ENCODE measurements around the gene ZMYND11. TPM values are rescaled to one million over a fixed set of nuclear protein-coding genes. Genes with fewer than 3 reads are reported as not detected.

Gene ZMYND11
- total and polyA plus RNA-seq, 12 donors: 26.6 to 95.4 (median 78.6) TPM

DNA sequence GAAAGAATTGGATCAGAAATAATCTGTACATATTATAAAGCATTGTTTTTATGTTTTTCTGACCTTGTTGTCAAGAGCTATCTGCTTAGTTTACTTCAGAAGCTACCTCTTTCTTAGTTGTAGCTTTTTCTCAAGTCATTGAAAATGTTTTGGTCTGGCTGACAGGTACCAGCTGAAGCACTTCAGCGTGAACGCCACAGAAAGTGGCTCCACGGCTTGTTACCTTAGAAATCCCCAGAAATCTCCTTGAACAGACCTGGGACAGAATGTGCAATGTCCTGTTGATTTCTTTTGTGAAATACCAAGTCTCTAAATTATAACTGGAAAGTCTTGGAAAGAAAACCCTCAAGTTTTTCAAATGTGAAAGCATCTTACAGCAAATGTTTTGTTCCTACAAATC, 96.8 kb downstream of the ZMYND11 start:
- no peak overlapping the region for H3K4me3 ChIP-seq
- WGBS, 2 donors: 92 to 94% methylated on average over 3 of the region's 3 CpGs
- H3K27ac ChIP-seq: no peak overlapping the region
- peaks cover 0 to 20% (median 4%) of the 10 kb centered on the region in 9 donors for H3K36me3 ChIP-seq
- intact Hi-C loops (cut with DNase I): no loop called here
- no peak for DNase-seq
- no peaks in the 10 kb centered on the region for H3K27me3 ChIP-seq
- no peak for ATAC-seq
- no peaks in the 10 kb centered on the region for H3K9me3 ChIP-seq
- TF ChIP-seq, protein P1, sequence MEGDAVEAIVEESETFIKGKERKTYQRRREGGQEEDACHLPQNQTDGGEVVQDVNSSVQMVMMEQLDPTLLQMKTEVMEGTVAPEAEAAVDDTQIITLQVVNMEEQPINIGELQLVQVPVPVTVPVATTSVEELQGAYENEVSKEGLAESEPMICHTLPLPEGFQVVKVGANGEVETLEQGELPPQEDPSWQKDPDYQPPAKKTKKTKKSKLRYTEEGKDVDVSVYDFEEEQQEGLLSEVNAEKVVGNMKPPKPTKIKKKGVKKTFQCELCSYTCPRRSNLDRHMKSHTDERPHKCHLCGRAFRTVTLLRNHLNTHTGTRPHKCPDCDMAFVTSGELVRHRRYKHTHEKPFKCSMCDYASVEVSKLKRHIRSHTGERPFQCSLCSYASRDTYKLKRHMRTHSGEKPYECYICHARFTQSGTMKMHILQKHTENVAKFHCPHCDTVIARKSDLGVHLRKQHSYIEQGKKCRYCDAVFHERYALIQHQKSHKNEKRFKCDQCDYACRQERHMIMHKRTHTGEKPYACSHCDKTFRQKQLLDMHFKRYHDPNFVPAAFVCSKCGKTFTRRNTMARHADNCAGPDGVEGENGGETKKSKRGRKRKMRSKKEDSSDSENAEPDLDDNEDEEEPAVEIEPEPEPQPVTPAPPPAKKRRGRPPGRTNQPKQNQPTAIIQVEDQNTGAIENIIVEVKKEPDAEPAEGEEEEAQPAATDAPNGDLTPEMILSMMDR (IDR thresholded peaks at IDR 0.05): no peak
- H3K4me1 ChIP-seq: peaks cover 0 to 9% (median 0%) of the 10 kb centered on the region in 9 donors

DNA sequence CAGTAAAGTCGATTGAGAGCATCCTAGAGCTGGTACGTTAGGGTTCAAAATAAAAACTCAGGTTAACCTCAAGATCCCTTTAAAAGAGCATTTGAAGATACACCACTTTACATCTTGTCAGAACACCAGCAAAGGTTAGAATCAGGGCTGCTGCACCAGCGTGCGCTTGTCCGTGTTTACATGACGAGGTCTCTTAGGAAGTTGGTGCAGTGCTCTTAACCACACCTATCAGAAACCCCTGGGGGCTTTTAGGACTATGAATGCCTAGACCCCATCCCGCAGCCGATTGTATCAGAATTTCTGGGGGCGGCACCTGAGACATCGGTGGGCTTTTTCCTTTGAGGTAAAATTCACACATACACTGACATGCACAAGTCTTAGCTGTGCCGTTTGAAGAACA, 97.6 kb downstream of the ZMYND11 start:
- peaks cover 0 to 28% (median 11%) of the 10 kb centered on the region in 9 donors for H3K36me3 ChIP-seq
- ATAC-seq (no peak), DNase-seq (no peak)
- H3K9me3 ChIP-seq: no peaks in the 10 kb centered on the region
- H3K27me3 ChIP-seq: no peaks in the 10 kb centered on the region
- 93 to 94% methylated on average over 11 of the region's 11 CpGs for WGBS, 2 donors
- H3K4me1 ChIP-seq: peaks cover 0 to 9% (median 0%) of the 10 kb centered on the region in 9 donors
- TF ChIP-seq, protein P1 (IDR thresholded peaks at IDR 0.05): no peak
- H3K4me3 ChIP-seq: no peak overlapping the region
- H3K27ac ChIP-seq: no peak overlapping the region
- intact Hi-C loops (cut with DNase I): no loop called here

DNA sequence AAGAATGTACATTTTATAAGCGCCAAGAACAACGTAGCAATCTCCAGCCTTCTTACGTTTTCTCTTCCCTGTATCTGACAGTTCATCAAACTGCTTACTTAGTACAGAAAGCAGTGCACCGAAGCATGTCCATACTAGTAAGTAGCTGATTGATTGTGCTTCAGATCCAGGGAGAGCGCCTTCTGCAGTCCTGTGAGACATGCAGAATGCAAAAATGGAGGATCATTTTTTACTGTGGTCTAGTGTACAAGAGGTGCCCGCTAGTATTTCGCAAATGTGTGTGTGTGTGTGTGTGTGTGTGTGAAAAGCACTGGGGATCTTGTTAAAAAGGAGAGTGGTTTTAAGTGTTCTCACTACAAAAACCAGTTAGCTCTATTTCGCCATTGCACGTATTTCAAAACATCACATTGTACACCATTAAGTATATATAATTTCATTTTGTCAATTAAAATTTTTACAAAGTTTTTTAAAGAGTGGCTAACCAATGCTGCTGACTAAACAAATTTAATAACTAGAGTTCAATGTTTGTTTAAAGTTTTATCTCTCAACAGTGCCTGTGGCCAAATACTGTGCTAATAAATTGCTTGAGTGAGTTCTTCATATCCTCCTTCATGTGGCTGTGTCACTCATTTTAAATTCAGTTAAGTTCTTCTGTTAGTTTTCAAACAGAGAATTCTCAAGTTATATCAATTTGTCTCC, 99.6 kb downstream of the ZMYND11 start:
- no peaks in the 10 kb centered on the region for H3K27me3 ChIP-seq
- WGBS, 2 donors: 94 to 95% methylated on average over 9 of the region's 9 CpGs
- no peak for ATAC-seq
- H3K36me3 ChIP-seq: peaks cover 0 to 45% (median 11%) of the 10 kb centered on the region in 9 donors
- no peaks in the 10 kb centered on the region for H3K9me3 ChIP-seq
- no peak for DNase-seq
- intact Hi-C loops (cut with DNase I): no loop called here
- peaks cover 0 to 9% (median 0%) of the 10 kb centered on the region in 9 donors for H3K4me1 ChIP-seq
- no peak overlapping the region for H3K27ac ChIP-seq
- H3K4me3 ChIP-seq: no peak overlapping the region
- TF ChIP-seq, protein P1 (IDR thresholded peaks at IDR 0.05): no peak

- intact Hi-C loops (cut with DNase I): no loop called here
- WGBS, 2 donors: 55 to 56% methylated on average over 3 of the region's 3 CpGs
- Histone ChIP-seq H3K27me3 (no peaks in the 10 kb centered on the region), H3K4me1 (peaks cover 0 to 10% (median 0%) of the 10 kb centered on the region in 9 donors), H3K36me3 (peaks cover 0 to 56% (median 17%) of the 10 kb centered on the region in 9 donors), H3K9me3 (no peaks in the 10 kb centered on the region), H3K4me3 (no peak overlapping the region), H3K27ac (no peak overlapping the region)
- no peak for DNase-seq
- TF ChIP-seq, protein P1 (IDR thresholded peaks at IDR 0.05): no peak
- ATAC-seq: peak in 1 of 8 donors; percentile 41
These were observed 100.7 kb downstream of the ZMYND11 start for GRCh38 chr10:235915-236314.

Measured in heart right ventricle (tissue), 16 donors.